ENCODE data around the gene CEACAM19. TPM values are rescaled to one million over a fixed set of nuclear protein-coding genes. Genes with fewer than 3 reads are reported as not detected.

The CEACAM19 gene
- polyA plus RNA-seq, 1 experiment: 8.9 TPM

GRCh38 chr19:44710483-44710882 lies 39.2 kb downstream of the CEACAM19 start:
- no peaks in the 10 kb centered on the region for H3K27me3 ChIP-seq (ENCODE audit: control insufficient read depth, insufficient read depth, low read length)
- no peak for TF ChIP-seq CTCF (IDR thresholded peaks at IDR 0.05; ENCODE audit: insufficient read depth, low read depth, low read length)
- no peak for DNase-seq (ENCODE audit: low read depth)
- H3K36me3 ChIP-seq (ENCODE audit: control insufficient read depth, insufficient read depth, low read length): no peaks in the 10 kb centered on the region
- CTCF ChIA-PET: interaction anchor here (1.9 kb wide), 1 partner anchor 13 kb away, joined by 5 read pairs; no protein-coding TSS in a partner anchor
- POLR2A ChIA-PET: interaction anchor here (0.5 kb wide), 1 partner anchor 8 kb away, joined by 3 read pairs; no protein-coding TSS in a partner anchor
- no peak overlapping the region for H3K4me3 ChIP-seq (ENCODE audit: low read depth, low read length)

GRCh38 chr19:44712864-44713515 lies 41.7 kb downstream of the CEACAM19 start:
- Histone ChIP-seq H3K4me3 (ENCODE audit: low read depth, low read length) (no peak overlapping the region), H3K36me3 (ENCODE audit: control insufficient read depth, insufficient read depth, low read length) (no peaks in the 10 kb centered on the region), H3K27me3 (ENCODE audit: control insufficient read depth, insufficient read depth, low read length) (no peaks in the 10 kb centered on the region)
- ChIA-PET POLR2A (no interaction called here), CTCF (interaction anchor here (0.8 to 1.6 kb wide), 4 partner anchors 11 to 59 kb away, joined by 4 to 13 read pairs (median 4); no protein-coding TSS in a partner anchor)
- no peak for DNase-seq (ENCODE audit: low read depth)
- no peak for TF ChIP-seq CTCF (IDR thresholded peaks at IDR 0.05; ENCODE audit: insufficient read depth, low read depth, low read length)

- Histone ChIP-seq H3K36me3 (ENCODE audit: control insufficient read depth, insufficient read depth, low read length) (no peaks in the 10 kb centered on the region; the same call in 1 of the 2 replicates), H3K27me3 (ENCODE audit: control insufficient read depth, insufficient read depth, low read length) (no peaks in the 10 kb centered on the region), H3K4me3 (ENCODE audit: low read depth, low read length) (no peak overlapping the region)
- POLR2A ChIA-PET: no interaction called here
- no peak for TF ChIP-seq CTCF (IDR thresholded peaks at IDR 0.05; ENCODE audit: insufficient read depth, low read depth, low read length)
- no peak for DNase-seq (ENCODE audit: low read depth)
- CTCF ChIA-PET: interaction anchor here (1.1 to 1.7 kb wide), 3 partner anchors 9 to 25 kb away, joined by 3 to 7 read pairs (median 6); no protein-coding TSS in a partner anchor
Observed at GRCh38 chr19:44714597-44715169, 43.4 kb downstream of the CEACAM19 start.

- POLR2A ChIA-PET: no interaction called here
- CTCF ChIA-PET: interaction anchor here (0.9 to 10.1 kb wide), 3 partner anchors 28 to 67 kb away, joined by 3 to 369 read pairs (median 6); no protein-coding TSS in a partner anchor
- DNase-seq (ENCODE audit: low read depth): no peak
- TF ChIP-seq CTCF (IDR thresholded peaks at IDR 0.05; ENCODE audit: insufficient read depth, low read depth, low read length): no peak
- Histone ChIP-seq H3K36me3 (ENCODE audit: control insufficient read depth, insufficient read depth, low read length) (no peaks in the 10 kb centered on the region; the same call in 1 of the 2 replicates), H3K27me3 (ENCODE audit: control insufficient read depth, insufficient read depth, low read length) (no peaks in the 10 kb centered on the region), H3K4me3 (ENCODE audit: low read depth, low read length) (no peak overlapping the region)
Observed at GRCh38 chr19:44717603-44718002, 46.3 kb downstream of the CEACAM19 start.

- ChIA-PET POLR2A (no interaction called here), CTCF (interaction anchor here (1.0 to 10.1 kb wide), 2 partner anchors 50 to 66 kb away, joined by 4 to 369 read pairs; no protein-coding TSS in a partner anchor)
- no peak for DNase-seq (ENCODE audit: low read depth)
- Histone ChIP-seq H3K36me3 (ENCODE audit: control insufficient read depth, insufficient read depth, low read length) (no peaks in the 10 kb centered on the region; the same call in 1 of the 2 replicates), H3K4me3 (ENCODE audit: low read depth, low read length) (no peak overlapping the region), H3K27me3 (ENCODE audit: control insufficient read depth, insufficient read depth, low read length) (no peaks in the 10 kb centered on the region)
- no peak for TF ChIP-seq CTCF (IDR thresholded peaks at IDR 0.05; ENCODE audit: insufficient read depth, low read depth, low read length)
Observed at GRCh38 chr19:44718441-44719261, 47.4 kb downstream of the CEACAM19 start.
